ENCODE measurements around the gene BAHCC1.
A peak's percentile ranks its signal among the peaks of the same experiment; 100 is the strongest.
"Not testable (repeated sequence)": the region's sequence is repeated elsewhere in the genome, so short reads cannot be mapped to it uniquely, and the experiment has no call there.

The BAHCC1 gene

GRCh38 chr17:81414756-81415516 lies 19.7 kb downstream of the BAHCC1 start:
- no peak for DNase-seq

- DNase-seq = no peak
These were observed 20.4 kb downstream of the BAHCC1 start for GRCh38 chr17:81415681-81416080.

GRCh38 chr17:81416612-81417011 lies 21.4 kb downstream of the BAHCC1 start:
- peak; percentile 25 for DNase-seq

DNA sequence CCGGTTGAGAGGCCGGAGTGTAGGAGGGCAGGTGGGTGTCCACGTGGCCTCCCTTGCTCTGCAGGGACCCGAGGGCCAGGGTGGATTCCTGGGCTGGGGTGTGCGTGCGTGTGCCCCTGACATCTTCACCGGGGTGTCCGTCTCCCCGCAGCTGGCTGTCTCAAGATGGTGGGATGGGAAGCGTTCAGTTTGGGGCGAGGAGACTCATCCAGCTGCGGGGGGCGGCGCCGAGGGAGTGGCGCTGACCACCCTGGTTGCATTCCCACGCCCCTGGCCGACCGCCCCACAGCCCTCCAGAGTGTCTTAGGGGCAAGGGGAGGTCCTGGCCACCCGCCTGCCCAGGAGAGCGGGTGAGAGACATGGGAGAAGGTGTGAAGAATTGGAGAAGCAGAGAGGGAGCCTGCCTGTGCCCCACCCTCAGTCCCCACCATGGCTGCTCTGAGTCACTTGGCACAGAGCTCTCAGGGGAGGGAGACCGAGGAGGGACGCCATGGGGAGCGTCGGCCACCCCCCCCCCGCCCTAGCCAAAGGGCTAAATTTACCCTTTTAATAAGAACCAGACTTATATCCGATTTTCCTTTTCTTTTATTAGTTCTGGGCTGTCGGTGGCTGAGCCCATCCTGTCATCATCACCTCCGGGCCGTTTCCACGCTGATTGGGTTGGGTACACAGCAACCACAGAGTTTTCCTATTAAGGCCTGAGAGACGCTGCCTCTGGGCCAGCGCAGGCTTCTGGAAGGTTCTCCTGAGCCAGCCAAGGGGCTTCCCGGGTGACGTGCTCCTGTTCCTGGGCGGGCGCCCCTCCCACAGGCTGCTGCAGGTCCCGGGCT lies 22.0 kb downstream of the BAHCC1 start:
- DNase-seq = no peak

- DNase-seq = peak; percentile 51
These were observed 22.8 kb downstream of the BAHCC1 start for GRCh38 chr17:81417879-81418709.

DNA sequence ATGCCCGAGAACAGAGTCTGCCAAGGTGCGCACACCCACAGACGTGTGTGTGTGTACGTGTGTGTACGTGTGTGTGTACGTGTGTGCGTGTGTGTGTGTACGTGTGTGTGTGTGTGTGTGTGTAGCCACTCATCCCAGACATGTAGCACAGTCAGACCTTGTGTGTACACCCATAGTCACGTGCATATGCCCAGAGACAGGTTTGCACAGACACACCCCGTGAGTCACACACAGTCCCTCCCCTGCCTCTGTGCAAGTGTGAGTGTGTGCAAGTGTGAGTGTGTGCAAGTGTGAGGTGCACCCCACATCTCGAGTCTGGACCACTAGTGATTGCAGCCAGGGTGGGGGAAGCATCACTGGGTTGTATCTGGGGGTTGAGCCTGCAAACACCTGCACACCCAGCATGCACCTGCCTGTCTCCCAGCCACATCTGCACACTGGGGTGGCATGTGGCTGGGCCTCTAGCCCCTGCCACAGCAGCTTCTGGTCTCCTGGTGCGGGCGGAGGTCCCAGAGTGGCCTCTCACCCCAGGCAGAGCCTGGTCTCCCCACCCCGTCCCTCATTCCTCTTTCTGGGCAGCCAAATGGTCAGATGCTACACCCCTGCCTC lies 23.6 kb downstream of the BAHCC1 start:
- DNase-seq = no peak

- peak; percentile 36 for DNase-seq
These were observed 24.1 kb downstream of the BAHCC1 start for GRCh38 chr17:81419319-81419885.

- DNase-seq = no peak
These were observed 24.9 kb downstream of the BAHCC1 start for GRCh38 chr17:81419886-81420768.

DNA sequence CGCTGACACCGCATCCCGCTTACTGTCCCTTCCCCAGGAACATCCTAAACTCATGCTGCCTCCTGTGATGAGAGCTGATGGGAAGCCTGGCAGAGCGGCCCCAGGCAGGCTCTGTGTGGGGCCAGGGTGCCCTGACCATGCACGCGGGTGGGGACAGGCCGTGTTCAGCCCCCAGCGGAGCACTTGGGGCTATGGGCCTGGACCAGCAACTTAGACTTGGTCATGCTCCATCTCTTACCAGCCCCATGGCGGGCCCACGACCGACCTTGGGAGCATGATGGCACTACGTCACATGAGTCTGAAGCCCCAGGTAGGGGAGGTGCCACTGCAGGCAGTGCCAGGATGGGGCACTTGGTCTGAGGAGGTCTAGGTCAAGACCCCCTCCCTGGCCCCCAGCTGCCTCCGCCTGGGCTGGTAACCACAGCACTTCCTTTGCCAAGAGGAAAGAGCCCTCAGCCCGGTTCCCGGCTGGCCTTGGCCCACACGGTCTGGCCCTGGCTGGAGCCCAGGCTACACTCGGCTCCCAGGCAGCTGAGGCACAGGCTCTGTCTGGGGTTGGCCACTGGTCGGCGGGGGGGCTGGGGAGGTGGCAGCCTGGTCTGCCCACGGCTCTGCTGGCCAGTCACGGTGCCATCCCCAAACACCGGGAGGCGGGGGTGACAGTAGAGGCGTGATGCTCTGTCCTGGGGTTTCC lies 25.7 kb downstream of the BAHCC1 start:
- DNase-seq = no peak

- no peak for DNase-seq
These were observed 27.8 kb downstream of the BAHCC1 start for GRCh38 chr17:81422776-81423697.

DNA sequence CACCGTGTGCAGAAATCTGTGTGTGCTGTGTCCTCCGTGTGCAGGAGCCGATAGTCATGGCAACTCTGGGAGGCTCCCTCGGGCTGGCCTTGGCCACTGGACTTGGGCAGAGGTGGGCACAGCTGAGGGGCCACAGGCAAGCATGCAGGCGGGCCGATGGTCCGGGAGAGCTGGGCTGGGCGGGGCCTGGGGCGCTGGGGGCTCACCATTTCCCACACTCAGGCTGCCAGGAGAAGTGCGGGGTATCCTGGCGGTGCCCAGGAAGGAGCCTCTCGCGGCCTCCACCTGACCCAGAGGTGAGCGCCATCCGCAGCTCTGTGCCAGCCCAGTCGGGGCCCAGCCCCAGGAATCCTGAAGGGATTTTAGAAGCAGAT lies 28.4 kb downstream of the BAHCC1 start:
- DNase-seq = no peak

DNA sequence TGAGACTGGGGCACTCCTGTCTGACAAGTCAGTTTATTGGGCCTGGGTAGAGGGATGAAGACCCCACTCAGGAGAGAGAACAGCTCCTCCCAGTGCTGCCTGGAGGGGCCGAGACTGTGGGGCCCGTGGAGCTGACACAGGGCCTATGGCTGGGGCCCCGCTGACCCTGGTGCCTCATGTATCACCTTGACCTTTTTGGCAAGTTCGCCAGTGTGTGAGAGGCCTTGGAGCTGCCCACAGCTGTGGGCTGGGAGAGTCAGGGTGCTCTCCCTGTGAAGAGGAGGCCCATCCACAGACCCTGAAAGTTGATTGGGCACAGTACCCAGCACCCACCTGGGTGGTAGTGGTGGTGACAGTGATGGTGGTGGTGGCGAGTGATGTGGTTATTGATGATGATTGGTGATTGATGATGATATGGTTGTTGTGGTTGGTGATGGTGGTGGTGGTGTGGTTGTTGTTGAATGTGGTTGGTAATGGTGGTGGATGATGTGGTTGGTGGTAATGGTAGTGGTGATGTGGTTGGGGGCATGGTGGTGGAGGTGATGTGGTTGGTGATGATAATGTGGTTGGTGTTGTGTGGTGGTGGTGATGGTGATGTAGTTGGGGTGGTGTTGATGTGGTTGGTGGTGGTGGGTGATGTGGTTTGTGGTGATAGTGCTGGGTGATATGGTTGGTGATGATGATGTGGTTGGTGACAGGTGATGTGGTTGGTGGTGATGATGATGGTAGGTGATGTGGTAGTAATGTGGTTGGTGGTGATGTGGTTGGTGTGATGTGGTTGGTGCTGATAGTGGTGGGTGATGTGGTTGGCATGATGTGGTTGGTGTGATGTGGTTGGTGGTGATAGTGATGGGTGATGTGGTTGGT lies 29.1 kb downstream of the BAHCC1 start:
- no peak for DNase-seq

DNA sequence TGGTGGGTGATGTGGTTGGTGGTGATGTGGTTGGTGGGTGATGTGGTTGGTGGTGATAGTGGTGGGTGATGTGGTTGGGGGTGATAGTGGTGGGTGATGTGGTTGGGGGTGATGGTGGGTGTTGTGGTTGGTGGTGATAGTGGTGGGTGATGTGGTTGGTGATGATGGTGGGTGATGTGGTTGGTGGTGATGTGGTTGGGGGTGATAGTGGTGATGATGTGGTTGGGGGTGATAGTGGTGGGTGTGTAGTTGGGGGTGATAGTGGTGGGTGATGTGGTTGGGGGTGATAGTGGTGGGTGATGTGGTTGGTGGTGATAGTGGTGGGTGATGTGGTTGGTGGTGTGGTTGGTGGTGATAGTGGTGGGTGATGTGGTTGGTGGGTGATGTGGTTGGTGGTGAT lies 29.8 kb downstream of the BAHCC1 start:
- DNase-seq = not testable (repeated sequence)

DNA sequence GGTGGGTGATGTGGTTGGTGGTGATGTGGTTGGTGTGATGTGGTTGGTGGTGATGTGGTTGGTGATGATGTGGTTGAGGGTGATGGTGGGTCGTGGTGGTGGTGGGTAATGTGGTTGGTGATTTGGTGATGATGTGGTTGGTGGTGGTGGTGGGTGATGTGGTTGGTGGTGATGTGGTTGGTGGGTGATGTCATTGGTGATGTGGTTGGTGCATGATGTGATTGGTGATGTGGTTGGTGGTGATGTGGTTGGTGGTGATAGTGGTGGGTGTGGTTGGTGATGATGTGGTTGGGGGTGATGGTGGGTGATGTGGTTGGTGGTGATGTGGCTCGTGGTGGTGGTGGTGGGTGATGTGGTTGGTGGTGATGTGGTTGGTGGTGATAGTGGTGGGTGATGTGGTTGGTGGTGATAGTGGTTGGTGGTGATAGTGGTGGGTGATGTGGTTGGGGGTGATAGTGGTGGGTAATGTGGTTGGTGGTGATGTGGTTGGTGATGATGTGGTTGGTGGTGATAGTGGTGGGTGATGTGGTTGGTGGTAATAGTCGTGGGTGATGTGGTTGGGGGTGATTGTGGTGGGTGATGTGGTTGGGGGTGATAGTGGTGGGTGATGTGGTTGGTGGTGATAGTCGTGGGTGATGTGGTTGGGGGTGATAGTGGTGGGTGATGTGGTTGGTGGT lies 30.6 kb downstream of the BAHCC1 start:
- DNase-seq = not testable (repeated sequence)

DNA sequence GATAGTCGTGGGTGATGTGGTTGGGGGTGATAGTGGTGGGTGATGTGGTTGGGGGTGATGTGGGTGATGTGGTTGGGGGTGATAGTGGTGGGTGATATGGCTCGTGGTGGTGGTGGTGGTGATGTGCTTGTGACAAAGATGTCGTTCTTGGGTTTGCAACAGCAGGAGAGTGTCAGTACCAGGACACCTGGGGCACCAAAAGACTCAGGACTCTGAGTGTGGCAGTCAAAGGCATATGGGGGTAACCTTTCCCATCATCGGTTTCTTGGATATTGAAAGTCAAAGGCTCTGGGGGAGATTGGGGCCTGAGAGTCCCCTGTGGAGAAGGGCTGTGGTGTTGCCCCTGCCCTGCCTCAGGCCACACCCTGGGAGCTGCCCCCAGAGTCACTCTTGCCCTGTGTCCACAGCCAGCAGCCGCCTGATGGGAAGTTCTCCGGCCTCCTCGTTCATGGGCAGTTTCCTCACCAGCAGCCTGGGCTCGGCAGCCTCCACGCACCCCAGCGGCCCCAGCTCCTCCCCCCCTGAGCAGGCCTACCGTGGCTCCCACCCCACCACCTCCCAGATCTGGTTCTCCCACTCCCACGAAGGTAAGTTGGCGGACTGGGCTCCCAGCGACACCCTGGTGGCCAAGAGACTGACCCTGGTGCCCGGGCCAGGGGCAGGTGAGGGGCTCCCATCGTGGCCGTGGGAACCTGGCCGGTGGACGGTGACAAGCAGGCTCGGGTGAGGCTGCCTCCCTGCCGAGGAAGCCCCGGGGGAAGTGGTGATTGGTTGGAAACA lies 31.3 kb downstream of the BAHCC1 start:
- DNase-seq = no peak

DNA sequence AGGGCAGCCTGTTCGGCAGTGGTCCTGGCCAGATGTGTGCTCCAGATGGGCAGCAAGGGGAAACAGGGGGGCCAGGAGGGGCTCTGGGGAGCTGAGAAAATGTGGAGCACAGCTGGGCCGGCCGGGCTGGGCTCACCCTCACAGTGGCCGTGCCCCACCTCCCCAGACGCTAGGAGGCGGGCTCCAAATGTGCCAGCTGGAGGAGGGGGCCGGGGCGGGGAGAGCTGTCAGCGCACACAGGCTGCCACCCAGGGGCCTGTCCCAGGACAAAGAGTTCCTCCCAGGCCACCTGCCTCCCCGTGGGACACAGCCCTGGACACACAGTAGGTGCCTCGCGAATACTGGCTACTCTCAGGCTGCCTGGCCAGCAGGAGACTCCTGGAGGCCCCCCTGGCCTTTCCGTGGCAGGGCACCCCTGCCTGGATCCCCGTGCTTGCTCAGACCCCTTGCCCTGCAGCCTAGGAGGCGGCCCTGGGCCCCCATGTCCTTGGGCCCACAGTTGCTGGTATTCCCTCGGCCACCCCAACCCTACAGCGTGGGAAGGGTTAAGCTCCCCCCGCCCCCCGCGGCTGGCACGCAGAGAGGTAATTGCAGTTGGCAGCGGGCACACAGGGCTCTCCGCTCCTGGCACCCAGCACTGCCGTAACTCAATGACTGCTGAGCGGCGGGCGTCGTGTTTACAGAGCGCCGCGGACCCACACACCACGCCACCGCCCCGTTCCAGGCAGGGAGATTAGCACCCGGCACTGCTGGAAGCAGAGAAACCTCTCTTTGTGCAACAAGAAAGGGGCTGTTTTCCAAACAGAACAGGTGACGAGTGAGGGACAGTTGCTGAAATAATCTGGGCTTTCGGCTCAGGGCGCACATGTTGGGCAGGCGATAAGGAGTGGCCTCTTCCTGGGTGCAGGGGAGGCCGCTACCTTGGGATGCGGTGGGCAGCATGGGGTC lies 32.2 kb downstream of the BAHCC1 start:
- DNase-seq = peak; percentile 37

Data from DMS79 (cell line).